ENCODE data around the gene HCAR2.
"Not testable (repeated sequence)": the region's sequence is repeated elsewhere in the genome, so short reads cannot be mapped to it uniquely, and the experiment has no call there.

HCAR2 gene

DNA sequence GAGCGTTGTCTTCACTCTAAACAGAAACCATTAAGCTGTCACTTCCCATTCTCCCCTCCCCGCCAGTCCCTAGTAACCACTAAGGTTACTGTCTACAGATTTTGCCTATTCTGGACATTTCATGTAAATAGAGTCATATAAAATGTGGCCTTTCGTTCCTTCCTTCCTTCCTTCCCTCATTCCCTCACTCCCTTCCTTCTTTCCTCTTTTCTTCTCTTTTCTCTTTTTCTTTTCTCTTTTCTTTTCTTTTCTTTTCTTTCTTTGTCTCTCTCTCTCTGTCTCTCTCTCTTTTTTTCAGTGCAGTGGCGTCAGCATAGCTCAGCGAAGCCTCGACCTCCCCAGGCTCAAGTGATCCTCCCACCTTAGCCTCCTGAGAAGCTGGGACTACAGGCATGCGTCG lies 37.8 kb downstream of the HCAR2 start:
- no peak for DNase-seq (ENCODE audit: low read depth)

DNA sequence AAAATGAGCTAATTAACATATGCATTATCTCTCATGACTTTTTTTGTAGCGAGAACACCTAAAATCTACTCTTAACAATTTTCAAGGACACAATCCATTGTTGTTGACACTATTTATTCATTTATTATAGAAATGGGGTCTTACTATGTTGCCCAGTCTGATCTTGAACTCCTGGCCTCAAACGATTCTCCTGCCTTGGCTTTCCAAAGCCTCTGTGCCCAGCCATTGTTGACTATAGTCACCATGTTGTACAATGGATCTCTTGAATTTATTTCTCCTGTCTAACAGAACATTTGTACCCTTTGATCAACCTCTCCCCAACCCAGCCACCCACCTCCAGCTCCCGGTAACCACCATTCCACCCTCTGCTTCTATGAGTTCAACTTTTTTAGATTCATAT lies 41.2 kb downstream of the HCAR2 start:
- DNase-seq (ENCODE audit: low read depth) = no peak

DNA sequence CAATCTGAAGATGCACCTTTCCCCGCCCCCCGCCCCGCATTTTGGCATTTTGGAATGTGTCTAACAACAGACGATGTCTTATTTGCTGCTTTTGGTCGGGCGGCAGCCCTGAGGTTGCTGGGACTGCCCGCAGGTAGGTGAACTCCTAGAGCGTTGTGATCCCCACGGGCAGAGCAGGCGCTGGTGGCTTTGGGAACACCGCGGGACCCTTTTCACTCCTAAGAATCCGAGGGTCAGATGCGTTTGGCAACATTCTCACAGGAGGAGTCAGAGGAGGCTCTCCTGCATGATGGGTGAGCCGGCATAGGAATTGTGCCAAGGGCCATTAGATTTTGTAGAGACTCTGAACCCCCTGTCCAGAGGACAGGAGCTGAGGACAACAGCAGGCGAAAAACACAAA lies 41.9 kb downstream of the HCAR2 start:
- no peak for DNase-seq (ENCODE audit: low read depth)

DNA sequence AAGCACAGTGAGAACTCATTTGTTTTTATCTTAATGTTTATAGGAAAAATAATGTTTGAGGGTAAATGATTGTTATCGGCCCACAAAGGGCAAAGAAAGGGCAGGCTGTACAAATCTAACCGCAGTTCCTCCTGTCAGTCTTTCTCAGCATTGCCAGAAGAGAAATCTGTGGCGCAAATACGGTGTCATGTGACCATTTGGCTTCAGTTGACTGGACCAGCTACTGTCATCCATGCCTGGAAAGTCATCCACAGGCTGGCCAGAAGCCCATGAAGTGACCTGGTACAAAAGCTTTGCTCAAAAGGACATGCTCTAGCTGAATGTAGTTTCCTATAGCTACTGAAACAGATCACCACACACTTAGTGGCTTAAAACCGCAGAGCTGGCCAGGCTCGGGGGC lies 43.6 kb downstream of the HCAR2 start:
- DNase-seq (ENCODE audit: low read depth) = no peak

DNA sequence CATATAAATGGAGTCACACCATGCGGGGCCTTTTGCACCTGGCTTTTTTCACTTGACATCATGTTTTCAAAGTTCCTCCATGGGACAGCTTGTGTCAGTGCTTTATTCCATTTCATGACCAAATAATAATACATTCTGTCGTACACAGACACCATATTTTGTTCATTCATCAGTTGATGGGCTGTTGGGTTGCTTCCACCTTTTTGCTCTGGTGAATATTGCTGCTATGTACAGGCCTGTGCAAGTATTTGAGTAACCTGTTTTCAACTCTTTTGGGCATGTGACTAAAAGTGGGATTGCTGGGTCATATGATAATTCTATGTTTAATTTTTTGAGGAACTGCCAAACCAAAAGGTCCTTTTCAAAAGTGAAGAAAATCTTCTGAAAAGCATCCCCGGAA lies 46.9 kb downstream of the HCAR2 start:
- no peak for DNase-seq (ENCODE audit: low read depth)

DNA sequence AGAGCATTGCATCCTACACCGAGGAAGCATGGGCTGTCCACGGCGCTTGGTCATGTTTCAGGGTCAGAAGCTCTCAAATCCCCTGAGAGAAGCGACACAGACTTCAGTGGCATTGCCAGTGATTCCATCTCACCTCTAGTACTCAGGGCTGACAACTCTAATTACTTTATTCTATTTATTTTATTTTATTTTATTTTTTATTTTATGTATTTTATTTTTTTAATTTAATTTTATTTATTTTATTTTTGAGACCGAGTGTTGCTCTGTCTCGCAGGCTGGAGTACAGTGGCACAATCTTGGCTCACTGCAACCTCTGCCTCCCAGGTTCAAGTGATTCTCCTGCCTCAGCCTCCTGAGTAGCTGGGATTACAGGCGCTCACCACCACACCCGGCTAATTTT lies 49.9 kb downstream of the HCAR2 start:
- not testable (repeated sequence) for DNase-seq (ENCODE audit: low read depth)

DNA sequence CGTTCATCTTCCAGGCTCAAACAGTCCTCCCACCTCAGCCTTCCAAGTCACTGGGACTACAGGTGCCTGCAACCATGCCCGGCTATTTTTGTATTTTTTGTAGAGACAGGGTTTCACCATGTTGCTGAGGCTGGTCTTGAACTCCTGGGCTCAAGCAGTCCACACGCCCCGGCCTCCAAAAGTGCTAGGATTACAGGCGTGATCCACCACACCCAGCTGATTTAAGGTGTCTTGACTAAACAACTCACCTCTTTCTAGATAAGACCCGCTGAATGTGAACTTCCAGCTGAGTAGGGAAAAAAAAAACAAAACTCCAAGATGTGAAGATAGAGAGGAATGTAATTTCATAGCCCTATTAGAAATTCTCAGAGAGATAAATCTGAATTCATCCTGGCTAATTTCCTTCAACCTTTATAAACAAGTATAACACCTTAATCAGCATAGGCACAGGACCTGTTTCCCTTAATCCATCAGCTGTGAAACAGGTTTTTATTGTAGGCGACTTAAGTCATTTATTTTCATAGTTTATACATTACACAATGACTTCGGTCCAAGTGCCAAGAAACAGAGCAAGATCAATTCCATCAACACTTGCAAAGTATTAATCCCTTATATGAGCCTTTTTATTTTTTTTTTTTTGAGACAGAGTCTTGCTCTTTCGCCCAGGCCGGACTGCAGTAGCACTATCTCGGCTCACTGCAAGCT lies 51.5 kb downstream of the HCAR2 start:
- DNase-seq (ENCODE audit: low read depth) = no peak

Measured in stimulated activated CD4-positive, alpha-beta T cell treated with anti-CD3 and anti-CD28 coated beads, Interleukin-2, amount 100 ng/mL, for 4 hours (primary cell).